ENCODE results near the gene HDGFL3.

Gene HDGFL3

GRCh38 chr15:83107841-83108181 lies 99.8 kb downstream of the HDGFL3 start (continued):
- TF ChIP-seq SETDB1 (IDR thresholded peaks at IDR 0.05; ENCODE audit: insufficient read length, low read length): no peak

DNA sequence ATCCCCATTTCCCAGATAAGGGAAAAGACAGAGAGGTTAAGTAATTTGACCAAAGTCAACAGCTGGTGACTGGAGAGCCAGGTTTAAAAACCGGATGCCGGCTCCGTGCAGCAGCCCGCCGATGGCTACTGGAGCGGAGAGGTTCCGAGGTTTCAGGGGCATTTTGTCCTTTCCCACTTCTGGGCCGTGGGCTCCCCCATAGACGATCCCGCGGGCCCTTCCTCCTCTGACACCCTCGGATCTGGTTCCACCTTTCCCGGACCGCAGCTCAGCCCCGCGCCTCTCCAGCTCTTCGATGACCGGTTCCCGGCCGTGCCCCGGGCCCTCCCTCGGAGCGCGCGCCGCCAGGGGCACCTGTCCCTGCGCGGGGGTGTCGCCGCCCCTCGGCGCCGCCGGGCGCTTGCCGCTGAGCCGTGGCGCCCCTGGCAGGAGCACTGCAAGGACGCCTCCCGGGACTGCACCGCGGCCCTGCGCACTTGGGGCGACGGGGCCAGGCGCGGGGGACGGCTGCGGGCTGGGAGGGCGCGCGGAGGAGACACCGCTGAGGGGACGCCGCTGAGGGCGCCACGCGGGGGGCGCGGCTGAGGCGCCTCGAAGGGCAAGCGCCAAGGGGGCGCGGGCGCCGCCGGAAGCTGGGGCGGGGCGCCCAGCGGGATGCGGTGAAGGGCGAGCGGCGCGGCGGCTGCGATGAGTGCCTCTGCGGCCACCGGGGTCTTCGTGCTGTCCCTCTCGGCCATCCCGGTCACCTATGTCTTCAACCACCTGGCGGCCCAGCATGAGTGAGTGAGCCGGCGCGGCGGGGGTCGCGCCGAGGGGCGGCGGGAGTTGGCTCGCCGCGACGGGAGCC lies 100.4 kb downstream of the HDGFL3 start, which contains the start of gene TM6SF1:
Gene TM6SF1 (plus strand): TSS at position 652 of the 847 bp plus-strand sequence. CDS start 36 bp downstream, at position 688.
- Histone ChIP-seq H3K27ac (ENCODE audit: extremely low read depth, low read depth, low read length) (peak within 1 kb of the TSS; percentile 65; the same call in 1 of the 2 replicates), H3K4me3 (ENCODE audit: low read depth, low read length) (peak within 1 kb of the TSS; percentile 36), H3K9me3 (ENCODE audit: control insufficient read depth, insufficient read depth, low read depth, low read length) (no peaks in the 10 kb centered on the region), H3K36me3 (ENCODE audit: control insufficient read depth in 2 of 2, insufficient read depth in 1 of 2, low read length in 2 of 2) (no peaks in the 10 kb centered on the region), H3K4me1 (ENCODE audit: control insufficient read depth, insufficient read depth, low read length) (no peaks in the 10 kb centered on the region; the same call in 1 of the 2 replicates)
- ChIA-PET POLR2A (interaction anchor here (1.5 to 1.9 kb wide), 2 partner anchors 40 kb away, joined by 4 to 5 read pairs; partner anchors contain the start of gene BTBD1), CTCF (interaction anchor here (0.8 to 1.3 kb wide), 2 partner anchors 93 to 96 kb away, joined by 3 to 4 read pairs; partner anchors contain the start of gene C15orf40)
- TF ChIP-seq KLF7 (tag by site-specific recombination; IDR thresholded peaks at IDR 0.05; ENCODE audit: borderline replicate concordance) (no peak), ZNF530 (tag by site-specific recombination; IDR thresholded peaks at IDR 0.05; ENCODE audit: low read depth) (no peak), ZNF555 (tag by site-specific recombination; conservative IDR thresholded peaks at IDR 0.05) (no peak), ZNF830 (tag by site-specific recombination; IDR thresholded peaks at IDR 0.05; ENCODE audit: low read depth) (no peak), ELK4 (IDR thresholded peaks at IDR 0.05; ENCODE audit: borderline replicate concordance, low read depth, low read length) (no peak), ZNF121 (tag by site-specific recombination; IDR thresholded peaks at IDR 0.05) (no peak), ZNF600 (tag by site-specific recombination; IDR thresholded peaks at IDR 0.05) (no peak), ZNF140 (tag by site-specific recombination; IDR thresholded peaks at IDR 0.05) (no peak), ZNF558 (tag by site-specific recombination; IDR thresholded peaks at IDR 0.05) (no peak), ZNF514 (tag by site-specific recombination; IDR thresholded peaks at IDR 0.05) (no peak), ZNF433 (tag by site-specific recombination; IDR thresholded peaks at IDR 0.05; ENCODE audit: low read depth) (no peak), BCL11A (tag by site-specific recombination; IDR thresholded peaks at IDR 0.05; ENCODE audit: low read depth) (peak; percentile 29; the same call in 1 of the 2 replicates), KLF16 (tag by site-specific recombination; IDR thresholded peaks at IDR 0.05) (0 out of 2 replicates have a peak, but pooled peaks have one; percentile 21), ZSCAN18 (tag by site-specific recombination; IDR thresholded peaks at IDR 0.05) (no peak), ZFP37 (tag by site-specific recombination; IDR thresholded peaks at IDR 0.05) (no peak), ZNF837 (tag by site-specific recombination; IDR thresholded peaks at IDR 0.05) (no peak), ZNF76 (tag by site-specific recombination; IDR thresholded peaks at IDR 0.05; ENCODE audit: borderline replicate concordance, low read depth) (no peak), ZNF521 (tag by site-specific recombination; IDR thresholded peaks at IDR 0.05) (no peak), GLIS1 (tag by site-specific recombination; IDR thresholded peaks at IDR 0.05) (peak; percentile 39), ZBTB17 (tag by site-specific recombination; IDR thresholded peaks at IDR 0.05) (0 out of 2 replicates have a peak, but pooled peaks have one; percentile 25), BCL11B (tag by site-specific recombination; IDR thresholded peaks at IDR 0.05; ENCODE audit: low read depth) (no peak), PATZ1 (tag by site-specific recombination; IDR thresholded peaks at IDR 0.05) (peak; percentile 37; the same call in 1 of the 2 replicates), KLF1 (tag by site-specific recombination; IDR thresholded peaks at IDR 0.05) (no peak)
- TF ChIP-seq, protein P1, sequence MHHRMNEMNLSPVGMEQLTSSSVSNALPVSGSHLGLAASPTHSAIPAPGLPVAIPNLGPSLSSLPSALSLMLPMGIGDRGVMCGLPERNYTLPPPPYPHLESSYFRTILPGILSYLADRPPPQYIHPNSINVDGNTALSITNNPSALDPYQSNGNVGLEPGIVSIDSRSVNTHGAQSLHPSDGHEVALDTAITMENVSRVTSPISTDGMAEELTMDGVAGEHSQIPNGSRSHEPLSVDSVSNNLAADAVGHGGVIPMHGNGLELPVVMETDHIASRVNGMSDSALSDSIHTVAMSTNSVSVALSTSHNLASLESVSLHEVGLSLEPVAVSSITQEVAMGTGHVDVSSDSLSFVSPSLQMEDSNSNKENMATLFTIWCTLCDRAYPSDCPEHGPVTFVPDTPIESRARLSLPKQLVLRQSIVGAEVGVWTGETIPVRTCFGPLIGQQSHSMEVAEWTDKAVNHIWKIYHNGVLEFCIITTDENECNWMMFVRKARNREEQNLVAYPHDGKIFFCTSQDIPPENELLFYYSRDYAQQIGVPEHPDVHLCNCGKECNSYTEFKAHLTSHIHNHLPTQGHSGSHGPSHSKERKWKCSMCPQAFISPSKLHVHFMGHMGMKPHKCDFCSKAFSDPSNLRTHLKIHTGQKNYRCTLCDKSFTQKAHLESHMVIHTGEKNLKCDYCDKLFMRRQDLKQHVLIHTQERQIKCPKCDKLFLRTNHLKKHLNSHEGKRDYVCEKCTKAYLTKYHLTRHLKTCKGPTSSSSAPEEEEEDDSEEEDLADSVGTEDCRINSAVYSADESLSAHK (tag by site-specific recombination; IDR thresholded peaks at IDR 0.05): no peak
- TF ChIP-seq, protein P2, sequence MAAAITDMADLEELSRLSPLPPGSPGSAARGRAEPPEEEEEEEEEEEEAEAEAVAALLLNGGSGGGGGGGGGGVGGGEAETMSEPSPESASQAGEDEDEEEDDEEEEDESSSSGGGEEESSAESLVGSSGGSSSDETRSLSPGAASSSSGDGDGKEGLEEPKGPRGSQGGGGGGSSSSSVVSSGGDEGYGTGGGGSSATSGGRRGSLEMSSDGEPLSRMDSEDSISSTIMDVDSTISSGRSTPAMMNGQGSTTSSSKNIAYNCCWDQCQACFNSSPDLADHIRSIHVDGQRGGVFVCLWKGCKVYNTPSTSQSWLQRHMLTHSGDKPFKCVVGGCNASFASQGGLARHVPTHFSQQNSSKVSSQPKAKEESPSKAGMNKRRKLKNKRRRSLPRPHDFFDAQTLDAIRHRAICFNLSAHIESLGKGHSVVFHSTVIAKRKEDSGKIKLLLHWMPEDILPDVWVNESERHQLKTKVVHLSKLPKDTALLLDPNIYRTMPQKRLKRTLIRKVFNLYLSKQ (tag by site-specific recombination; IDR thresholded peaks at IDR 0.05; ENCODE audit: borderline replicate concordance): no peak
